GM19452 (cell line): ENCODE measurements around the gene CSGALNACT2.

ENCODE experiments used
- ATAC-seq: cut with Tn5 transposase; IDR thresholded peaks from one replicate; pipeline ENCODE4 v1.9.1; 2021; ENCODE audit not compliant: unreplicated experiment

The CSGALNACT2 gene

DNA sequence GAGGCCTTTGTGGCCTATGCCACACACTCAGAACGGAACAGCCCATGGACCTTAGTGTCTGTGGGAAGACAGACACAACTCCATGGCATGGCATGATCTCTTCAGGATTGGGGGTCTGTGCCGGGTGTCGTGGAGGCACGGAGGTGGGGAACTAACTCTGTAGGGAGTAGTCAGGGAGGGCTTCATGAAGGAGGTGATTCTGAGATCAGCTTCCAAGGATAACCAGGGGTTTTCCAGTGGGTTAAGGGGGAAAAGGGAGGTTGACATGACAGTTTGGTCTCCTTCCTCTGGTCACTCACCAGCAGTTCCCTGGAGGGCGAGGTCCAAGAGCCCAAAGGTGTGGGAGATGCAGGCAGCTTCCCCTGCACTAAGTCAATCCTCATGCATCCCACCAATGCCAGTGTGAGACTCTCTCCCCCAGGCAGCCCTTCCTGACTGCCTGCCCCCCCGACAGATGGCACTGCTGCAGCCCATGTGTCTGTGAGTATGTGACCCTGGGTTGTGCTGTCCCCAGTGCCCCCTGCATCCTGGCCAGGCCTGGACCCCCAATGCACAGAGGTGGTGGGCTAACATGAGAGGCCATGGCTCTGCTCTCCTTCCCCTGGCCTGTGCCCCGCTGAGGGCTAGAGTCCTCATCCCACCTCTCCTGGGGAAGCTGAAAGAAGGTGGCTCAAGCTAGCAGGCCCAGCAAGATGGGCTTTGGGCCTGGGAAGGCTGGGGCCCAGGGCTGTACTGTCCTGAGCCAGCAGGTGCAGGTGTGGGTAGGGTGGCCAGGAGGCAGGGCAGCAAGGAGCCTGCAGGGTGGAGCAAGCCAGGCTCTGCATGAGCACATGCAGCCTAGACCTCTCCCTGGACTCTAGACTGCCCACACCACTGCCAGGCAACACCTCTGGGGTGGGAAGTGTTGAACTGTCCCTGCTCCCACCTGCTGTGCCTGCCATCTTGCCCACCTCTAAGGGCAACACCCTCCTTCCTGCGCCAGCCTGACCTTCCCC is 88.9 kb downstream of the CSGALNACT2 start:
- ATAC-seq: no peak

DNA sequence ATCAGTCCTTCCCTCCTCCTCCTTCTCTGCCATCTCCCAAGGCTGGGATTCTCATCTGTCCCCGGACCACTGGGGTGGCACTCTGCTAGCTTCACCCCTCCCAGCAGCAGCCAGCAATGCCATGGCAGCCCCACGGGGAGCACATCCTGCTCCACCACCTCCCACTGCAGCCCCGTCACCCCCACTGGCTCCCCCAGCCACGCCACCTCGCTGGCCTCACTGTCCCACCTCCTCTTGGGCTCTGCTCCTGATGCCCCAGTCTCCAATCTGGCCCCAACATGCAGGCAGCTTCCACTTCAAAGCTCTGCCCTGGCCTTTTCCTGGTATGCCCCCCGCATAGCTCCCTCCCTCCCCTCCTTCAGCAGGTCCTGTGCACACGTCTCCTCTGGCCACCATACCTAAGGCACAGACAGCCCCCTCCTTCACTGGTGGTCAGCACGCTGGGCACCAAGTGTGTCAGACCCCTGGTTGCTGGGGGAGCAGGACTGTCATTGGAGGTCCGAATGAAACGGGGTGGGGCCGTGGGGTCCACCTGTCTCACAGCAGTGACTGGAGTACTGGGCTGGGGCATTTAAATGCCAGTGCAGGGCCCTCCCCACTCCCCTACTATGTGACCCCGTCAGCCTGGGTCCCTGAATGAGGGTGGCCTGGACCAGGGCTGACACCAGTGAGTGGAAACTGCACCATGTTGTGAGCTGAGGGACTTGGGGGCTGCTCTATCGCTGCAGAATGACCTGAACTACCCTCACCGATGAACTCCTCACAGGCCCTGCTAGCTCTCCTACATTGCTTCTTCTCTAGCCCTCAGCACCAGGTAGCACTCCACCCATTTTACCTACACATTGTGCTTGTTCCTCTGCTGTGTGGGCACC is 89.9 kb downstream of the CSGALNACT2 start:
- ATAC-seq: no peak

- no peak for ATAC-seq
Observed at GRCh38 chr10:43228783-43229207, 90.5 kb downstream of the CSGALNACT2 start.

GRCh38 chr10:43229208-43230061 is 91.2 kb downstream of the CSGALNACT2 start:
- no peak for ATAC-seq

- ATAC-seq: no peak
Observed at GRCh38 chr10:43230101-43230908, 92.1 kb downstream of the CSGALNACT2 start.

DNA sequence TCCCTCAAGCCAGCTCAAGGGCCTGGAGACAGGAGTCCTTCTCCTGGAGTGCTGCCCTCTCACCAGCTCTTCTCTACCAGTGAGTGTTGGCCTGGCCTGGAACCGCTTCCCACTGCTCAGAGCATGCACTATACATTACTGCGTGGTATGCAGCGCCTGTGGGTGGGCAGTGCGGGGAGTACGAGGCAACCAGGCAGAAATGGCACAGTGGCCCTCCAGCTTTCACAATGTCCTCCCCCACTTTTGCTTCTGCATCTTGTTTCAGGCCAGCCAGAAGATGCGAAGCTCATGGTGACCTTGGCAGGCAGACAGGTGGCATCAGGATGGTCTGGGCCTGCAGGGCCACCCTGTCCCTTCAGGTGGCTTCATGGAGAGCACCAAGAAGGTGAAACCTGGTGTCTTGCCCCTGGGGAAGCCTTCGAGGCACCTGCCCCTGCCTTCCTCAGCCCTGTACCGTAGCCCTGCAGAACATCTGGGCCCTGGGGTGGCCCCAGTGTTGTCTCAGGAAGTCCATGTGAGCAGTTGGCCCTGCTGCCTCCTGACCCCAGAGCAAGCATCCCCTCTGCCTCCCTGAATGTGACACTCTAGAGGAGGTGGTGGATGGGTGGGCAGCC is 92.8 kb downstream of the CSGALNACT2 start:
- peak; percentile 22 for ATAC-seq

GRCh38 chr10:43231523-43232078 is 93.4 kb downstream of the CSGALNACT2 start:
- peak; percentile 47 for ATAC-seq

DNA sequence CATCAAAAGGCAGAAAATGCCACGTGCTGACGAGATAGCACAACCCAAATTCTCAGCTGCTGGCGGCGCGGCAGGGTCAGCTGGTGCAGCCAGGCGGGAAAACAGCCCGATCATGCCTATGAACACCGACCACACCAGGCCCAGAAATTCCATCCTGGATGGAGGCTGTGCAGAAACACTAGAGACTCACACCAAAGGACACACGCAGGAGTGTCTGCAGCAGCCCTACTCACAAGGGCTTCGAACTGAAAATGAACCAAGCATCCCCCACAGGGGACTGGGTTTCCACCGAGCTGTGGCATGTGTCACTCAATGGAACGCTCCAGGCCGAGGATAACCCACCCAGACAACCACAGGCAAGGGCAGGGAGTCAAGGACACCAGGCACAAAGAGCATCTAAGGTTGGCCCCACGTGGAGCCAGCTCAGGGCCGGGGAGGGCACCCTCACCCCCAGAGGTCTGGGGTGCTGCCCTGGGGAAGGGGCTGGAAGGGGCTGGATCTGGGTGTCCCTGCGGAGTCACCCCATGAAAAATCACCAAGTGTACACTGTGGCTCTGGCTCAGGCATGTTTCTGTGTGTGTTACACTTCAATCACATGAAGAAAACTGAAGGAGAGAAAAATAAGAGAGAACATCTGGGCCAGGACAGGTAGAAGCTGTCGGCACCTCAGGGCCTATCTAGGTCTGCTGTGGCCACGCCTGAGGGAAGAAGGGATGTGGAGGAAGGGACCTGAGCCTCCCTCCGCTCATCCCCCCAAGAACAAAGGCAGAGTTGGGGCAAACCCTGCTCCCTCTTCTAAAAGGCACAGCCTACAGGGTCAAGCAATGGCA is 95.6 kb downstream of the CSGALNACT2 start:
- ATAC-seq: no peak

DNA sequence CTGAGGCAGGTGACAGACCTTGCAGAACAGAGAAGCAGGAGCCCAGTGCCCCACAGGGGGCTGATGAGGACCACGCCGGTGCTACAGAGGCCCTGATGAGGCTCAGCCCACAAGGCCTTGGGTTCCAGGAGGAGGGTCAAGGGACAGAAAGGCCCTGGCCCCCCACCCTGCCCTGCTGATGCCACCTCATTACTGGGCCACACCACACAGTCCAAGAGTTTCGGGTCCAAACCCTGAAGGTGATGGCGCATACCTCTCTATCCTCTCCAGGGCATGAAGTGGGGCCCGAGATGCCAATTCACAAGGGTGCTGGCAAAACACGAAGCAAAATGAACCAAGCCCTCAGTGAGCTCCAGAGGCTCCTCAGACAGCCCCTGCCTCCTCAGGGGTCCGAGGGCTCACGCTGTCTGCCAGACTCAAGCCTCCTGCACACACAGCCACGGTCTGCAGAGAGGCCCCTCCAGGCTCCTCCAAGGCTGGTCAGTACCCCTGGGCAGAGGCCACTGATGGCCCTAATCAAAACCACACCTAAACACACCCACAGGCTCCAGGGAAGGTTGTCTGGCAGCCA is 96.3 kb downstream of the CSGALNACT2 start:
- no peak for ATAC-seq
